Measurements from ENCODE around the gene PER3.

DNA sequence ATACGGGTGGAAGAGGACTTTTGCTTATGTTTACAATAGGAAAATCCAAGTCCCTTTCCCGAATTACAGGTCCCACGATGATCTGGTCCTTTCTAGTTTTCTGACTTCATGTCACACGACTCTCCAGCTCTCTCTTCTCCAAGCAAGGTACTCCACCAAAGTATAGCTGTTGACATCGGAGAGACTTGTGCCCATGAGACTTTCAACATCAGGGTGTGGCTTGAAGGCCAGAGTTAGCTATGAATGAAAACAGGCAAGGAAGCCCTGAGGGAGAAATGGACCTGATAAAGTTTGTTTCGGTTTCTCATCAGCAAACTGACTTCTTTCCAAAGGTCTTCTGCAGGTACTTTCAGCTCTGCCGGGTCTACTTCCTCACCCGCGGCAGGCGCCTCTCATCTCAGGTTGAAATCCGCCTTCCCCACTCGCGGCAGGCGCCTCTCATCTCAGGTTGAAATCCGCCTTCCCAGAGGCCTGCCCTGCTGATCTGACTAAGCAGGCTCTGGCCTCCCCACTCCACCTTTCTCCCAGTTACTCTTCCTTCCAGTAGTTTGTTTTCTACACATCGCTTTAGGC lies 2.1 kb upstream of the PER3 start:
- TF ChIP-seq, protein P1, sequence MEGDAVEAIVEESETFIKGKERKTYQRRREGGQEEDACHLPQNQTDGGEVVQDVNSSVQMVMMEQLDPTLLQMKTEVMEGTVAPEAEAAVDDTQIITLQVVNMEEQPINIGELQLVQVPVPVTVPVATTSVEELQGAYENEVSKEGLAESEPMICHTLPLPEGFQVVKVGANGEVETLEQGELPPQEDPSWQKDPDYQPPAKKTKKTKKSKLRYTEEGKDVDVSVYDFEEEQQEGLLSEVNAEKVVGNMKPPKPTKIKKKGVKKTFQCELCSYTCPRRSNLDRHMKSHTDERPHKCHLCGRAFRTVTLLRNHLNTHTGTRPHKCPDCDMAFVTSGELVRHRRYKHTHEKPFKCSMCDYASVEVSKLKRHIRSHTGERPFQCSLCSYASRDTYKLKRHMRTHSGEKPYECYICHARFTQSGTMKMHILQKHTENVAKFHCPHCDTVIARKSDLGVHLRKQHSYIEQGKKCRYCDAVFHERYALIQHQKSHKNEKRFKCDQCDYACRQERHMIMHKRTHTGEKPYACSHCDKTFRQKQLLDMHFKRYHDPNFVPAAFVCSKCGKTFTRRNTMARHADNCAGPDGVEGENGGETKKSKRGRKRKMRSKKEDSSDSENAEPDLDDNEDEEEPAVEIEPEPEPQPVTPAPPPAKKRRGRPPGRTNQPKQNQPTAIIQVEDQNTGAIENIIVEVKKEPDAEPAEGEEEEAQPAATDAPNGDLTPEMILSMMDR (conservative IDR thresholded peaks at IDR 0.05; ENCODE audit: low read length), result no peak
- no peak for TF ChIP-seq EZH2phosphoT487 (IDR thresholded peaks at IDR 0.05; ENCODE audit: borderline replicate concordance)
